Hematopoietic multipotent progenitor cell treated with erythropoietin and hydrocortisone succinate and interleukin-3 and kit ligand, for 4 days (in vitro differentiated cells): ENCODE results near the gene HGFAC.

Experiments used
- DNase-seq: peaks from one replicate; pipeline ENCODE4 v3.0.0-alpha.2; 2015

The HGFAC gene

DNA sequence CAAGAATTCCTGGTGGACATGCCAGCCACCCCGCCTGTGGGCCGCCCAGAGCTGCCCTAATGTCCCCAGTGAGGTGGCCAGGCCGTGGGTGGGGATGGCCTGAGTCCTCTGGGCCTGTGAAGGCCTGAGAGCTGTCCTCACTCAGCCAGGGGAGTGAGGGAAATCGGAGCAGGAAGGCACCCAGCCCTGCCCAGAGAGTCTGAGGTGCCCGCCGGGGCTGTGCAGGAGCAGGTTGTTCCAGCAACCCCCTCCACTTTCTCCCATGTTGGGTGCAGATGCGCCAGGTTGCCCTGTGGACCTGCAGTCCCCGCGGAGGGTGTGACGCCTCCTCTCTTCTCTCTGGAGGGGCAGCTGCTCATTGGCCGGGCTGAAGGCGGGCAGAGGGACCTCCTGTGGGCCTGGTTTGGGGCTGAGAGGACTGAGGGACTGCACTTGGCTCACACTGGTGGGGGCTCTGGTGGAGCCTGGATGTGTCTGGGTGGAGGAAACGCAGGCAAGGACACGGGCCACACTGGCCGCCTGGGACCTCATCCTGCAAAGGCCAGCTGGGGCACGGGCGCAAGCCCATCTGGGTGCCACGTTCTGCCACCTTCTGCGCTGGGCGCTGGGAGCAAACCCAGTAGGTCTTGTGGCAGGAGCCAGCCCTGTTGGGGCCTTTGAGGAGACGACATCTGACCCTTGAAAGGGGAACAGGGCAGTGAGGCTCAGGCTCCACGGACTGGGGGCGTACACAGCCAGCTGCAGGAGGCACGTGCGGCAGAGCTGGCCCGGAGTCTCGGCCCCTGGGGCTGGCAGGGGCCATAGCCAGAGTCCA, 35.4 kb downstream of the HGFAC start:
- no peak for DNase-seq

DNA sequence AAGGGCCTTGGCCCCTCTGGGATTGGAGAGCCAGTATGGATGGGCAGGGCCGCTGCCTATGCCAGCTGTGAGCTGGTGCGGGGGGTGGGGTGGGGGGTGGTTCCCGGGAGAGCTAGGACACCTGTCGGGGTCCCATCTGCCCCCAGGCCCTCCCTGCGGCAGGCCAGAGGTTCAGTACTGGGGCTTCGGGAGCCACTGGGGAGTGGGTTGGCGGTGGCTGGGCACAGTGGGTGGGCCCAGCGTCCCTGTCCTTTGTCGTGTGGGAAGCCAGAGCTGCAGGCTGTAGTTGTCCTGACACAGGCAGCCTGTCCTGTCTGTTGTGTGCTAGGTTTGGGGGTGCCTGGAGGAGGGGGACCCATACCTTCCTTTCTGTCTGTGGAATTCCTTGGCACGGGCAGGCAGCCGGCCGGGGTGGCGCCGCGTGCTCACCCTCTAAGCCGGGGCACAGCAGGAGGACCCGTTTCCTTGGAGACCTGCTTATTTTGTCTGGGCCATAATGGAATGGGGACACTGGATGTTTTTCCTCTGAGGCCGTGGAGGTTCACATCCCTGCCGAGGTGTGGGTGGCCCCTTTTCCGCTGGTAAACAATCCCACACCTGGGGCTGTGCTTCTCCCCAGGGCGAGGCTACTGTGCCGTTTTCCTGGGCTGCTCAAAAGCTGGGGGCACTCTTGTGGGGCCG, 36.1 kb downstream of the HGFAC start:
- DNase-seq = no peak

DNA sequence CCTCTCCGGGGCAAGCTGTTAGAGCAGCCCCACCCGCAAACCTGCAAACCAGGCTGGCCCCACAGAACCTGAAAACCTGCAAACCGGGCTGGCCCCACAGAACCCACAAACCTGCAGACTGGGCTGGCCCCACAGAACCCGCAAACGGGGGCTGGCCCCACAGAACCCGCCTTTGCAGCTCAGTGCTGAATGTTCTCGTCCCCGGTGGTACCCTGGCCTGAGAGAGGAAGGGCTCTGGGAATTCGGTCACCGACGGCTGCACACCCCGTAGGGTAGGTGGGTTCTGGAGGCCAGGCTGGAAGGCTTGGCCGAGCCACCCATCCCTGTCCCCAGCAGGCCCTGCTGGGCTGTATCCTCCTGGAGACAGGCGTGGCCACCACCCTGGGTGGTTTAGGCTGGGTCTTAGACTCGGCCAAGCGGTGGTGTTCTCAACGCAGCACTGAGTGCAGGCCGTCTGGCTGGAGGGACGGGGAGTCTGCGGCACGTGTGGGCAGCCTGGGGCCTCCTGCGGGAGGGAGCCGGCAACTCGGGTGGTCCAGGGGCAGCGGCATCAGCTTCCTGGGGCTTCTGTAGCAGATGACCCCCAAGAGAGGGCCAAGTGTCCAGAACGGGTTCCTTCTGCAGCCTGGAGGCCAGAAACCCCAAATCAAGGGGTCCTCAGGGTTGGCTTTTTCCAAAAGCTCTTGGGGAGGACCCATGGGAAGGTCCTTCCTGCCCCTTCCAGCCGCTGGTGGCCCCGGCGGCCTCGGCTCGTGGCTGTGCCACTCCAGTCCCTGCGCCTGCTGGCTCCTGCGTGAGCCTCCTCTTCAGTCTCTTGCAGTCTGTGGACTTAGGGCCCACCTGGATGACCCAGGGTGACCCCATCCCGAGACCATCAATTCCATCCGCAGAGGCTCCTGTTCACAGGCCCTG, 36.9 kb downstream of the HGFAC start:
- no peak for DNase-seq

DNA sequence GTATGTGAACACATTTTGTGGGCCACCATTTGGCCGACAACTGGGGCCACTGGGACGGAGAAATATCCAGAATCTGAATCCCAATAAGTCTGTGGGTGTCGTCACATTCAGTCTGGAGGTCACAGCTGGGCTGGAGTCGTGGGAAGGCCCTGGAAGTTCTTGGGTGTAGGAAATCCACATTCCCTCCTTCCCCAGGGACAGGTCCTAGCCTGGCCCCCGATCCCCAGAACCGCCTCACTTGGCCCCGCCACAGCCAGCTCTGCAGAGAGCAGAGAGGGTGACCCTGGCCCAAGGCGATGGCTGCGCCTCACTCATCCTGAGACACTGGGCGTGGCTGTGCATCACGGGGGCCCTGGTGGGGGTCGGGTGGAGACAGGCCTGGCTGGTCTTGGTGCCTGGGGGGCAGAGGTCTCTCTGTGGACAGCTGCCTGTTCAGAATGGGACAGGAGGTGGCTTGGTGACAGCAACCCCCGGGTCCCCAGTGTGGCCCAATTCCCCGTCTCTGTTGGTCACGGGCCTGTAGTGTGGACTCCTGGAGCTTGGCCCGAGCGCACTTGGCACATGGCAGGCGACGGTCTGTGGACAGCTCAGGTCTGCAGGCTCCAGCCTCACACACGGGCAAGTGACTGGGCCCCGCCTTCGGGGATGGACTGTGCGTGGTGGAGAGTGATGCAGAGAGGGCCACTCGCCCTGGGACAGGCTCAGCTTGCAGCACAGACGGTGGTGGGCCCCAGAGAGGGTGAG, 37.8 kb downstream of the HGFAC start:
- DNase-seq = no peak

DNA sequence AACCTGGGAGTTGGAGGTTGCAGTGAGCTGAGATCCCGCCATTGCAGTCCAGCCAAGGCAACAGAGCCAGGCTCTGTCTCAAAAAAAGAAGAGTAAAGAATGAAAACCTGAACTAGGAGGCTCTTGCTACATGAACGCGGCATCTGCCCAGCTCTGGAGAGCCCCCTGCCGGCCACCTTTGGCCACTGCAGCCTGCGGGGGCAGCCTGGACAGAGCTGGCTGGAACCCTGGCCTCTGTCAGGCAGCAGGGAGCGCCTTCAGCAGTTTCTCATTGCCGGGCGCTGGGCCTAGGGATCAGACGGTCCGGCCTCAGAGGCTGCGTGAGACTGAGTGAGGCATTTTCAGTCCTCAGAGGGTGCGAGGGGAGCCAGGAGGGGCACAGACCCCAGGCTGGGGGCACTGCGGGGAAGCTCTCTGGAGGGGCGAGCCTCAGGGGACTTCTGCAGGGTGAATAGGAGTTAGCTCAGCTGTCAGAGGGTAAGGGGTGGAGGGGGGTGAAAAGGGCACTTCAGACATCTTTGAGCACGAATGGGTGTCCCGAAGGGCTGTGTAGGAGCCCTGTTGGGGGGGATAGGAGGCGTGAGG, 38.9 kb downstream of the HGFAC start:
- peak; percentile 85 for DNase-seq

DNA sequence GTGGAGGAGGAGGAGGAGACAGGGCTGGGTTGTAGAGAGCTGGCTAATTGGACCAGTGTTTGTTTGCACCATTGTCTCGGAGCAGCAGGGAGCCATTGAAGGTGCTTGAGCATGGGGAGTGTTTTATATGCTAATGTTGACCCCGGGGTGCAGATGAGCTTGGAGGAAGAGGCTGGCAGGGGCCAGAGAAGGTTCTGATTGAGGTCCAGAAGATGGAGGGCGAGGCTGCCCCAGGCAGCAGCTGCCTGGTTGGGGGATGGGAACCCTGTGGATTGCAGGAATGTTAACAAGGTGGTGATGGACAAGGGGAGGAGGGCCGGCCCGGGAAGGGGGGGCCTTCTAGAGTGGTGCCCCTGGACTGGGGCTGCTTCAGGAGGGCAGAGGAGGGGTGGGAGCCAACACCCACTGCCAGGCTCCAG, 39.4 kb downstream of the HGFAC start:
- DNase-seq = no peak

DNA sequence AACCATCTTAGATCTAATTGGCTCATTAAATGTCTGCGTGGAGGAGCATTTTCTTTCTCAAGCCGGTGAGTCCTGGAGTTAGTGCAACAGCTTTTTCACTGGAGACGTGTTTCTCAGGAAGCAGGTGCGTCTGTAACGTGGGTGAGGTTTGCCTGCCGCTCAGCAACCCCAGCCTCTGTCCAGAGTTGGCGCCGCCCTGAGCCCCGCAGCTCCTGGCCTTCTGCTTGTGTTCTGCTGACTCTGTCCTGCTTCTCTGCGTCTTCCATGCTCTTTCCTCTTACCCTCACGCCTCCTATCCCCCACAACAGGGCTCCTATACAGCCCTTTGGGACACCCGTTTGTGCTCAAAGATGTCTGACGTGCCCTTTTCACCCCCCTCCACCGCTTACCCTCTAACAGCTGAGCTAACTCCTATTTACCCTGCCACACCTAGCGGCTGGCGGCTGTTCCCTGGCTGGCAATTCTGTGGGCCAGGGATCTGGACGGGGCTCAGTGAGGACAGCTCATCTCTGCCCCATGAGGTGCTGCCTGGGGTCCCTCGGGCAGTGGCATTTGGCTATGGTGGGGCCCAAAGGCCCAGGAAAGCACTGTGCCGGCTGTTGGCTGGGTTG, 40.1 kb downstream of the HGFAC start:
- DNase-seq = no peak

DNA sequence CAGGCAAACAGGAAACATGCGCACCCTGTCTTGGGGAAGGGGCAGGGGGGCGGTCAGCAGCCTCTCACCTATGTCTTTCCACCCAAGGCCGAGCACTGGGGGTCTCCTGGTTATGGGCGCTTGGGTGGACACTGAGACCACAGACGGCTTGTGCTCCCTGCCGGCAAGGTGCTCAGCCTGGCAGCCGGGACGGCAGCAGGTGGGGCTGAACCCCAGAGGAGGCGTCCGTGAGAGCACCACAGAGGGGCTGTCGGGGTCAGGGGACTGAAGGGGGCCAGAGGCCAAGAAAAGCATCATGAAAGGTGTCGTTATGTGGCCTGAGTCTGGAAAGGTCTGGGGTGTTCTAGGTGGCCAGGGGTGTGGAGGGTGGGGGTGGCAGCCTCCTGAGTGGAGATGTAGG, 40.9 kb downstream of the HGFAC start:
- DNase-seq = no peak

DNA sequence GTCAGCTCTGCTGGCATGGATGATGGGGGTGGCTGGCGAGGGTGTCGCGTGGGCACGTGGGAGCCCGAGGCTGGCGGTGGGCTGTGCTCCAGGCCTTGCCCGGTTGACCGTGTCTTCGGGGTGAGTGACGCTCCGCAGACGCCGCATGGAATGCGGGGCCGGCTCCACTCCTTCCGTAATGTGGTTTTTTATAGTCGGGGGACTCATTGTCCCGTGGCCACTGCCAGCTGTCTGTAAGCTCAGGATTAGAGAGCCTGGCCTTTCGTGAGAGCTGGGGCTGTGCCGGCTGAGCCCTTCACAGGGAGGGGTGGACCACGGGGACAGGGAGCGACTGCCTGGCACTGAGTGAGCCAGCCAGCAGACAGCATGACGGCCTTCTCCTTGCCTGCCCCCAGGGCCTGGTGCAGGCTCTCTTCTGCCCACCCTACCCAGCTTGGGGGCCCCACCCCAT, 41.7 kb downstream of the HGFAC start:
- no peak for DNase-seq

DNA sequence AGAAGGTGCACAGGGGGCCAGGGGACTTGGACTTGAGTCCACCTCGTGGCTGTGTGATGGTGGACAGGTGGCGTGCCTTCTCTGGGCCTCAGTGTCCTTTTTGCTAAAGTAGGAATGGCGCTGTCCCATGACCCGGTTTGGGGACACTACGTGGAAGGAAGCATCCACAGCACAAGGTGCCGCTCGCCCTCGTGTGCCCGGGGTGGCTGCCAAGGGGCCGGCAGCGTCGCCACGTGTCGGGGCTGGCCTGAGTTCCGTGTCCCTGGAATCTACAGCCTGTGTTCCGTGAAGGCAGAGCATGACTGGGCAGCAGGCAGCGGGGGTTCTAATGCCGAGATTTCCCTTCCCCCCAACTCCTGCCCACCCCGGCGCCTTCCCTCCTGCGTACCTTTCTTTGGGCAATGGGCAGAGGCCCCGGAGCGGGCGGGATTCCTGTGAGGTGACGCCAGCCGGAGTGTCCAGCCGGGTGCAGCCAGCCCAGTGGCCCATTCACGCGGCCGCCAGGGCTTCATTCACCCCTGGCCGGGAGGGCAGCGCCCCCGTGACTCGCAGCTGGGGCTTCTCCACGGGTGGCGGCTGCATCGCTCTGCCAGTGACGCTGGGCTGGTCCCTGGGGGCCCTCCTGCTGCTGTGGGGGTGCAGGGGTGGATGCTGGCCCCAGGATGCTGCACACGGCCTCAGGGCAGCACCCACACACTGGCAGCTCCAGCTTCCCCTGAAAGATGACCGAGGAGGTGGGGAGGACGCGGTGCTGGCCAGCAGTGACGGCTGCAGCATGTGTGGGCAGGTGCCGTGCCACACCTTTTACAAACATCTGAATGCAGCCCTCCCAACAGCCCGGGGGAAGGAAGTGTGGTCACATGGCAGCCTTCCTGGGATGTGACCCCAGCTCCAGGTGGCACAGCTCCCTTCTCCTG, 42.5 kb downstream of the HGFAC start:
- DNase-seq = no peak

DNA sequence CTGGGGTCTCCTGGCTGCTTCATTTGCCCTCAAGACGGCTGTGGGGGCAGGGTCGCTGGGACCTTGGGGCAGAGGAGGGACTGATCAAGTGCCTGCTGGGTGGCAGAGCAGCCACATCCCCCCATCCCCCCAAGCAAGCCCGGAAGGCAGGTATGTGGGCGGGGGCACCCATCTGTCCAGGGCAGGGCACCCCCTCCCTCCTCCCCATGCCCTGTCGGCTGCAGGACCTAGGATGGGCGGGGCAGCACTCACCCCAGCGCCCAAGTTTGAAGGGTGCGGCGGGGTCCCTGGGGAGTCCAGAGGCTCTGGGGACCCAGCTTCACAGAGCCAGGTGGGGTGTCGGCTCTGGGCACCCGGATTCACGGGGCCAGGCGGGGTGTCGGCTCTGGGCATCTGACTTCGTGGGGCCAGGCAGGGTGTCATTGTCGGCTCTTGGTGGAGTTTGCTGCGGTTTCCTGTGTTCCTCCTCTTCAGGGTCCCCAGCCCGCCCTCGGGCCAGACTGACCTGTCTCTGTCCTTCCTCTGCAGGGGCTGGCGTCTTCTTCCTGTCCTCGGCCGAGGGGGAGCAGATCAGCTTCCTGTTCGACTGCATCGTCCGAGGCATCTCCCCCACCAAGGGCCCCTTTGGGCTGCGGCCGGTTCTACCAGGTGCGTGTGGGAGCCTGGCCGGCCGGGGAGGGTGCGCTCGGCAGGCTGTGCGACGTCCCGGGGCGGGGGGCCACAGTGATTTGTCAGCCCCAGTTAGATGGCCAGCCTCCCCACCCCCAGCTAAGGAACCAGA, 43.4 kb downstream of the HGFAC start:
- peak; percentile 48 for DNase-seq

DNA sequence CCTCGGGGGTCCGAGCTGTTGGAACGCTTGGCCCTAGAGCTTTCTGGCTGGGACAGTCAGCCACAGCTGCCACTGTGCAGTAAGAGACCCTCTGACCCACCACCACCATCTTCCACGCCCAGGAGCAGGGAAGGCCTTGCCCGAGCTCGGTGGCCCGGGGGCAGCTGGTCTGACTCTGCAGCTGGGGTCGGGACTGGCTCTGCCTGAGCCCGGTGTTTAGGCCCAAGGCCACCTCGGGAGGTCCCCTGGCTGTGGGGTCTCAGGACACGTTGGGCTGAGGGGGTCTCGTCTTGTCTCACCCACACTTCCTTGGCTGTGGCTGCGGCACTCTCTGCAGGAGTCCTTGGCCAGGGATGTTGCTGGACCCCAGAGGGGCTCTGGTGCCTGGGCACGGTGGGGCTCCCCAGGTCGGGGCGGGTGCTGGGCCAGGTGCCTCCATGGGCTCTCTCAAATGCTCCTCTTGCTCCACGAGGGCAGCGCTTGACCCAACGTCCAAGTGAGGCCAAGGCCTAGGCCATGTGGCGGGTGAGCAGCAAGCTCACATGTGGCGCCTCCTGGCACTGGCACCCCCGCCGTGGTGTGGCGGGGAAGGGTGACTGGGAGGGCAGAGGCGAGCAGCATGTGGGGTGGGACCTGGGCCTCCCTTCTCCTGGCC, 44.2 kb downstream of the HGFAC start:
- DNase-seq = no peak

DNA sequence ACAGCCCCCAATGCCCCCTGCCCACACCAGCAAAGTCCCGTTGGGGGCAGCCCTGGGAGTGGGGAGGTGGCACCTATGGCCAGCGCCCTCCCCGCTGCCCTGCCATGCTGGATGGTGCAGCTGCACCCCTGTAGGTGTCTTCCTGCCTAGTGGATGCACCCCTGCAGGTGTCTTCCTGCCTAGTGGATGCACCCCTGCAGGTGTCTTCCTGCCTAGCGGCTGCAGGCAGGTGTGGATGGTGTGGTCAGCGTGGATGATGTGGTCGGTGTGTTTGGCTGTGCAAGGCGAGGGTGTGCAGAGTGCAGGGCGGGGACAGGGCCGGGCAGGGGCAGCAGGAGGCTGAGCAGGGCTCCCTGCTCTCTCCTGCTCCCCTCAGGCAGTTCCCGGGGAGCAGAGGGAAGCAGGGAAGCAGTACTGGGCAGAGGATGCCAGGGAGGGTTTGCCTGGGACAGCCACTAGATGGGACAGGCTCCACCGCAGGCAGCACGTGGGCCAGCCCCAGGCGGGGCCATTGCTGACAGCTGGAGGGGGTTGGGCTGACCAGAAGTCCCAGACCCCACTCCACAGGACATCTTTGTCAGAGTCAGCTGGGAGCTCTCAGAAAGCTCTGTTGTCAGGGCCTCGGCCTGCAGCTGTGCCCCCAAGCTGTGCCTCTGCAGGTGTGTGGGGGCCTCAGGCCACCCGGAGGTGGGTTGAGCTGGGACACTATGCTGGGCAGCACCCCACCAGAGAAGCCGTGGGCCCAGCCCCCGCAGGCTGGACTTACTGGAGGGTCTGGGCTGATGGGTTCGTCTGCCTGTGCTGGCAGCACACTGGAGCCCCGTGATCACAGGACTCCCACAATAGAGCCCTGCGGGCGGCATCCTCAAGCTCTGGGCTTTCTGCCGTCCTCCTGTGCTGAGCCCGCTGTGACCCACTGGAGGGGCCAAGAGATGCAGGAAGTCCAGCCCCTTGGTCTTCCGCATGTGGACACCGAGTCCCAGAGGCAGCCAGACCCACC, 45.1 kb downstream of the HGFAC start:
- DNase-seq = no peak

DNA sequence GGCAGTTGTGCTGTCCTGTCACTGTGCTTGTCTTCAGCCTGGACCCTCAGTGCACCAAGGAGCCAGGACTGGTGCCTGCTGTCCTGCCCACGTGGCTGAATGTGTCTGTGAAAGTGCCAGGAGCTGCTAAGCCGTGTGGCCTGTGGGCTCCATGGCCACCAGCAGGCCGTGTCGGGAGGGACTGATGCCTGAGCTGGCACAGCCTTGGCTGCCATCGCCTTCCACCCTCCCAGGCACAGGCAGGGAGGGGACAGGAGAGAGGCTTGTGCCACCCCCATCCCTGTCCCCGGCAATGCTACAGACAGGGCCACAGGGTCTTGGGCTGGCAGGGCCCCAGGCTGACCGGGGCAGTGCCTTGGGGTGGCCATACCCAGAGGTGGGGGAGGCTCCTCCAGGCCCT, 46.1 kb downstream of the HGFAC start:
- no peak for DNase-seq

DNA sequence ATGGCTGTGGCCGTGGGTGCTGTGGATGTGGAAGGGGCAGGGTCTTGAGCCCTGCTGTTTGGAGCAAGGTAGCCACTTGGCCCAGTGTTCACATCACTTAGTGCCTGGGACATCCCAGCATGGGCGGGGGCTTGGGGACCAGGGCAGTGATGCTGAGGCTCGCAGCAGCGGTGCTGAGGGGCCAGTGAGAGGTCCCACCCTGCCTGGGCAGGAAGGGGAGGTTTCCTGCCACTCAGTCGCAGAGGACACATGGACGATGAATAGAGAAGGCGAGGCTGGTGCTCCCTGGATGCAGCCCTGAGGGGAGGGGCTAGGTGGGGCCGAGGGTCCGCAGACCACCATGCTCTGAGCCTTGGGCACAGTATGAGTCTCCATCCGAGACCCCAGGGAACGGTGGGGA, 47.1 kb downstream of the HGFAC start:
- DNase-seq = no peak

DNA sequence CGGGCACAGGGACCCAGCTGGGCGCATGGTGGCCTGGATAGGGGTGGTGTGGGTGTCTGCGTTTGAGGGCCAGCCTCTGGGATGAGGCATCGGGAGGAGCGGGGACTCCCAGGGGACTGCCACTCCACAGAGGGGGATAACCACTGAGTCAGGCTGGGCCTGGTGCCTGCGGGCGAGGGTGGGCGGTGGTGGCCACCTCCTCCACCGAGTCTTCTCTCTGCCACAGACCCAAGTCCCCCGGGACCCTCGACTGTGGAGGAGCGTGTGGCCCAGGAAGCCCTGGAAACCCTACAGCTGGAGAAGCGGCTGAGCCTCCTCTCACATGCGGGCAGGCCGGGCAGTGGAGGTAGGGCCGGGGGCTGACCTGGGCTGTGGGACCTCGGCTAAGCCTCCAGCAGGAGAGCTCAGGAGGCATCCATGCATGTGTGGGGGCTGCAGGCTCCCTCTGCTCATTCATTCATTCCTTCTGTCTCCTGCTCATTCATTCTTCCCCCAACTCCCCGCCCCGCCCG, 47.7 kb downstream of the HGFAC start:
- no peak for DNase-seq

DNA sequence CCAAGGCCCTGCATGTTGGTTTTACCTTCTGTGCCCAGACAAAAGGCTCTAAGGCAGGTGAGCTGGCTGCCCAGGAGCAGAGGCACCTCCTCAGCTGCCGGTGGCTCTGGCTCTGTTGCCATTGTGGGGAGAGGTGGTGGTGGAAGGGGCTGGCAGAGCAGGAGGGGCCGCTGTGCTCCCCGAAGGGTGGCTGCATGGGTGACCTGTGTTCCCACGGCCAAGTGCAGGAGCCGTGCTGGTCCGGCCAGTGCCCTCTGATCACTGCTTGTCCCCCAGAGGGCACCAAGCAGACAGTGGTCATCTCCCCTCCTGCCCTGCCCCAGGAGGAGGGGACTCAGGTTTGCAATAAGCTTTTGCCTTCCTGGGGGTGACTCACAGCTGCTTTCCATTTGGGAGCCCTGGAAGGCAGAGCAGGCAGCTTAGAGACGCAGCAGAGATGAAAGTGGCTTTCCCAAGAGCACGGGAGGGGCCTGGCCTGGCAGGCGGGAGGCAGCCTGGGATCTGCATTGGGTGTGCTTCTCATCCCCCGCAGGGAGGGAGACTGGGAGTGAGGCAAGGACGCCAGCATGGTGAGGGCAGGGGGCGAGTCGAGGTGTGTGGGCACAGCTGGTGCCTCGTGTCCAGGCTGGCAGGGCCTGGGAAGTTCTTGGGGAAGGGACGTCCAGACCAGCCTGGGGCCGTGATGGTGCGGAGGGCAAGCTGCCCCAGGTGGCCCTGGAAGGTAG, 50.1 kb downstream of the HGFAC start:
- DNase-seq = no peak
